HG03378 (cell line): ENCODE measurements around the gene ZNF521.
"Not testable (repeated sequence)": the region's sequence is repeated elsewhere in the genome, so short reads cannot be mapped to it uniquely, and the experiment has no call there.

Source experiments
- ATAC-seq: cut with Tn5 transposase; IDR thresholded peaks from one replicate; pipeline ENCODE4 v1.9.1; 2021; ENCODE audit warnings: mild to moderate bottlenecking, moderate library complexity; ENCODE audit not compliant: unreplicated experiment

The ZNF521 gene

DNA sequence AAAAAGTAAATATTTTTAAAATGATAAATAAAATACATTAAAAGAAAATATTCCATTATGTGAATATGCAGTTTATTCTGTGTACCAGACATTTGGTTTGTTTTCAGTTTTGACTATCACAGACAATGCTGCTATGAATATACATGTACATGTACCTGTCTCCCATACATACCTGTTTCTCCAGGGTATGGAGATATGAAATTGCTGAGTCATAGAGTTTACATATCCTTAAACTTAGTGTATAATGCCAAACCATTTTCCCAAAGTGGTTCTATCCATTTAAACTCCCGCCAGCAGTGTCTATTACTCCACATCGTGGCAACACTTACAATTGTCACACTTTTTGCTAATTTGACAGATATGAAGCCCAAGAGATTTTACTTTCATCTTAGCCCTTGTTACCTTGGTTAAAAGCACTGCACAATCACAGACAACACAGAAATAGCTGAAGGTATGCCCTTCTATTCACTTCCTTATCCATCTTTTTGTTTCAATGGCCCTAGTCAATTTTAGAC, 56.3 kb downstream of the ZNF521 start:
- ATAC-seq = no peak

DNA sequence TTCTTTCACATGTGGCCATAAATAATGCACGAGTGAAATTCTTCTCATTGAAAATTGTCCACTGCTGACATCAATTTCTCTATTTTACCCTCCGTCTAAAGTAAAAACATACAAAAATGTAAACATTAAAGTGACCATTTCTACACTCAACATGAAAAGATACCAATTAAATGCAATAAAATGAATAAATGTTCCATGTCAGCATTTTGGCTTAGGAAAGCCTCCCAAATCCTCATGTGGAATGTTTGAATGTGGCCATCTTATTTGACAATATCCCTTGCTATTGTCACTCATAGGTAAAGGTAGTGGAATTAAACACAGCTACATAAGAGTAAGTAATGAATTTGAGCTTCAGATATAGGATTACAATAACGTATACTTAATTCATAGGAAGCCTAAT, 60.8 kb downstream of the ZNF521 start:
- no peak for ATAC-seq

DNA sequence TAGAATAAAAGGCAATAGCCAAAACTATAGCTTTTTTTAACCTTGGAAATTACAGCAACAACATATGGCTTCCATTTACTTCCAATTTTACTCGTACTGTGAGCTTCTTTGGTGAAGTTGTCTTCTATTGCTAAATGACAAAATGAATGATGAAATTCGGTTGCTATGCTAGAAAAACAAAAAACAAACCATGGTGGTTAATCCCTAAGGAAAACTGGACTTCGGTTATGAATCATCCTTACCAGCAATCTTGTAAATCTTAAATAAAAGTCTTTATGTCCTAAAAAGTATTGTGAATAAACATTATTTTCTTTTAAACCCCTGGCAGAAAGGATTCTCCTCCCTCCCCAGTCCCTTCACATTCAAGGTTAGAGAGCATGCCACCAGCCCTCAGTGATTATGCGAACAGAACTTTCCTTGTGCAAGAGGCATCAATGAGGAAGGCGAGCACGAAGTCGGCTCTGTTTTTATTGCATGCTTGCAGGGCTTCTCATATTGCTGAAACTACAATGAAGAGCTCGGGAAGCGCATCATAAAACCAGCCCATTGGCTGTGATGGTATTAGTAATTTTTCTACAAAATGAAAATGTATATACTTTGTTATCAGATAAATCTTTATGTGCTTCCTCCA, 62.9 kb downstream of the ZNF521 start:
- no peak for ATAC-seq

DNA sequence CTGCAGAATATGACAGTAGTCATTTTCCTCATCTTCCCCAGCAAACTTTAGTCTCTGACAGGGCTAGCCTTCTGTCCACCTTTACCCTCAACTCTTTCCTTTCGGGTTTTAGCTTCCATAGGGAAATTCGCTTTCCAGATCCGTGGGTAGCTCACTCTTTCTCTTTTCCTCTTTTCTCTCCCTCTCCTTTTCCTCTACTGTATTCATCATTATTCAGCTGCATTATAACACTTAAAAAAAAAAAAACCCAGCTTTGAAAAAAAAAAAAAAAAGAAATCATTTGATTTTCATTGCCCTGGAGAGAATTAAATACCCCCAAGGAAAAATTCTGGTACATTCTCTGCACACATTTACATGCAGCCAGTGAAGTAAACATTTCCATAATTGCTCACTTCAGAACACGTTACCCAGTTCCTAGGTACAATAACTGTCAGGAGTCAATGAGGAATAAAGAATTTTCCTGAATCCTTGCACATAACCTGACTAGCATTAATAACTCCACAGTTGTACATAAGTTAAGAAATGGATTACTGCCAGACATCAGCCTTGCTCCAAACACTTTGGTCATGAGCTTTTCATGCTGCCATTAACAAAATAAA, 63.5 kb downstream of the ZNF521 start:
- no peak for ATAC-seq

DNA sequence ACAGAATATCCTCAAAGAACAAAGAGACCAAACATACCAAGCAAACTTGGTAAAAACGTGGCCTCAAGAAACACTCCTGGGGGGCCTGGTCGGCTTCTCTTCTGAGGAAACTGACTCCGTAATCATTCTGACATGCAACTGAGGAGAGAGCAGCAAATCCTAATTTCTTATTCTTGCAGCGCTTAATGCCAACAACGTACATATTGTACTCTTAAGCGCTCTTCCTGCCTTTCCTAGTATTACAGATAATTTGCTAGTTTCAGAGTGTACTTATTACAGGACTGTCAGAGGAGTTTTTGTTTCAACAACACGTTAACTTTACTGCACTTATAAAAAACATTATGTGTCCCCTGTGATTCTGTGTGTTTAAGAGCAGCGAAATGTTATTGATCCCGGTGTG, 64.9 kb downstream of the ZNF521 start:
- ATAC-seq = no peak

DNA sequence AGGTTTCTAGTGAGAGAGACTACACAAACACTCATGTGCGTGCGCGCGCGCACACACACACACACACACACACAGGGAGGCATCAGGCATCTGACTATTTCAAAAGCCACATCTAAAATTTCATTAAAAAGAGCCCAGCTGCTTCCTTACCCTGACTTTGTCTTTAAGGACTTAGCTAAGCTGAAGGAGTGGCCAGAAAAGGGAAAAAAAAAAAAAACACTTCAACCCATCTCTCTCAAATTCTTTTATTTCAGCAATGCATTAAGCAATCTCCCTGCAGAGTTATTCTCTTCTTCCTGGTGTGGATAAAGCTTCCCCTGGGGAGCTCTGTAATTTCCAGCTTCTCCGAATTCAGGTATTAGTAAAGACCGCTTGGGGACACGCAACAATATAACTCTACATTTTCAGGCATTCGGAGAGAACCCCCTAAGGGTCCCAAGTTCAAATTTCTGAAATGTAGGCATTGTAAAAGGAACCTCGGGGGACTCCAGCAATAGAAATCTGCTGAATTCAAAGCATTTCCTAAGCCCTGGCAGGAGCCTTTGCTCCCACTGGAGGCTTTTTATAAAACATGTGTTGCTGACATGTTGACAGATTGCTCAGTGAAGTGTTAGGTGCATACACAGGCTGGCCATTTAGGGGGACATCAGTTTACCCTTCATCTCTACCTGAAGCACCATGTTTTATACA, 67.0 kb downstream of the ZNF521 start:
- ATAC-seq = no peak

DNA sequence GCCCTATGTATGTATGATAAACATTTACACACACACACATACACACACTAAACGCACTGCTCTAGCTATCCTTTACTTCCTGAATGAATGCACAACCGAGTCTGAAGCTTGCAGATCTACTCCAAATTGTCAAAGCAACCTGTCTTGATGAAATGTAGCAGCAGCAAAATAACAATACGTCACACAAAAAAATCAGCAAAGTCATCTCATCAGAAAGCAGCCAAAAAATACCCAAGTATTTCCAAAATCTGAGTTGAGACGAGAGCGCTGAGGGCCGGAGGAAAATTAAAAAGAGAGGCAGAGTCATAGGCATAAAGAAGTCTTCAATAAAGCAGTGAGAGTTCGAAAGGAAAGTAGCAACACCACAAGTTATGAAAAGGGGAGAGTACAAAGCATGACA, 67.7 kb downstream of the ZNF521 start:
- ATAC-seq = no peak

DNA sequence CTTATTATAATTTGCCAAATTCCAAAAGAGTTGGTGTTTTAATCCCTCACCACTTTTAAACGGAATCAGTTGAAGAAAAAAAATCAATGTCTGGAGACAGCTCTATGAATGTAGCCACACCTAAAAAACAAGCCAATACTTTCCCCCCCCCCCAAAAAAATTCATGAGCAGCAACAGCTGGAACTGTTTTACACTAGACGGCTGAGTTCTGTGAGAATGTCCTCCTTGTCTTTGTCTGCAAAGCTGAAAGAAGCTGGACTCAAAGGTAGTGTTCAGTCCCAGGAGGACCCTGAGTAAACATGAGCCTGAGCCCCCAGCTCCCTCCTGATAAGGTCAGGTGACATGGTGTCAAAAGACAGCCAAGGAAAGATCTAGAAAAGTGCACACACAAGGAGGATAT, 68.2 kb downstream of the ZNF521 start:
- ATAC-seq = no peak

DNA sequence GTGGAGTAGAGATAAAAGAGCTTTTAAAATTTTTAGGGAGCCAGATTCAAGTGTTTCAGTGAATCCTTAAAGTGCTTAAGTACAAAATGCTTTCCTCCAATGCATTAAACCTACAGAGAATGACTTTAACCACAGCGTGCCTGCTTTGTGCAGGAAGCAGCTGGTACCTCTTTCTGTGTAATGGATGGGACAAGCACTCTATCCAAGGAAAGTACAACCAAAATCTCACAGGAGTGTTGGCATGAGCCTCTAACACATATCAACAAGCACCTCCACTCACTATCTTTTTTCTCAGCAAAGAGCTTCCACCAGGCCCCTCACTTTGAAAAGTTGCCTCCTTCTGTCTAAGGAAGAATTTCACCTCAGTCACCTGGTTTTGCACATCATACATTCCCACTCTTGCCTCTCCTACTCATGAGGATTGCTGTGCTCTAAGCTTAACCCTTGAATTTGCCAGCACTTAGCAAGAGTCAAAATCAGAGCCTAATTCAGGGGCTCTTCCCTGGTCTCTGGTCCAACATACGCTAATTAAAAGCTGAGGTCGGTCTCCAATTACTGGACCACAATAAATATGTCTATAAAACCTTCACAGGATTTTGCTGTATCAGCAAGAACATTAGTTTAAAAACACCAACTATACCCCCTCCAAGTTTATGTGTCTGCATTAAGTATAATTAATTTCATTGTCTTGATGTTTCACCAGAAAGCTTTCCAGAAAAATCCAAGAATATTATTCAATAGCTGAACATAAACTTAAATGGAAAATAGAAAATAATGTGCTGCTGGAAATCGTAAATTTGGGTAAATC, 68.9 kb downstream of the ZNF521 start:
- ATAC-seq = no peak

DNA sequence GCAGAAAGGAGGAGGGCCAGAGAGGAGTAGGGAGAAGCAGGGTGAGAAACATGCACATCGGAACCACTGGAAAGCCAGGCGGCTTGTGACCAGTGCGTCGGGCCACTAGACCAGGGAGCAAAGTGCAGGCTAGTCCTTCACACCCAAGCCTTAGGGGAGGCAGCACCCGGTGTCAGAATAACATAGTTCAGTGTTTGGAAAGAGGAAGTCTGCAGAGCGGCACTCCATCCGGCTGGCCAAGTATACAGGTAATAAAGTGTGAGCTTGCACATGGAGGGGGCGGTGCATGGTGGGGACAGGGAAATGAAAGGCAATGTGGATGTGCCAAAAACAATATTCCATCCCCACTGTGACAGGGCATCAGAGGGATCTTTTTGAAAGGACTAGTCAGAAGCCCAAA, 69.7 kb downstream of the ZNF521 start:
- ATAC-seq = no peak

DNA sequence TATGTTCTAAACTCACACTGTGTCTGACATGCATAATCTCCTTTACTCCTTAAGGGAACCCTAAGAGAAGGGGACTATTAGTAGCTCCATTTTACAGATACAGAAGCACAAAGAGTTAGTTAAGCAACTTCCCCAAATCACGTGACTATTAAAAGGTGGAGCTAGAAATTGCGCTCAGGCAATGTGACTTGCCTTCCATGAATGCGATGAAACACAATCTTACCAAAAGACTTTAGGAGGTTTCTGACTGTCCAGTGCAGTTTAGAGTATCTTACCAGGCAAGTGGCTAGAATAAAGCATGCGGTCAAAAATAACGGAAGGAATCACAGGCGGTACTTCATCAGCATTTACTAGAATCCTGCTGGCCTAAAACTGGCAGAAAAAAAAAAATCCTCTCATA, 70.4 kb downstream of the ZNF521 start:
- ATAC-seq = no peak

DNA sequence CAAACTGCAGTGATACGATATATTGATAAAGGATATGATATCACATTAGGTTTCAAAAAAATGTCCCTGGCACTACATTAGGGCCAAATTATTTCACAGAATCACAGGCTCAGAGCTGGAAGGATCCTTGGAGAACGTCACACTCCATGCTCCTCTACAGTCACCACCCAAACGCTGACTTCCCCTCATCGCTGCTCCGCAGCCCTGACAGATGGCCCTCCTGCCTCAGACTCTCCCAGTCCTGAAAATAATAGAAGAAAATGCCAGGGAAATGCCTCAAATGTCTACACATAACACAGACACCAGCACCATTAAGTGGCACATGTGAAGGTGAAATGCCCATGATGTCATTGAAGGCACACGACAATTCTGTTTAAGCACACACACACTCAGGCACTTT, 72.0 kb downstream of the ZNF521 start:
- no peak for ATAC-seq

DNA sequence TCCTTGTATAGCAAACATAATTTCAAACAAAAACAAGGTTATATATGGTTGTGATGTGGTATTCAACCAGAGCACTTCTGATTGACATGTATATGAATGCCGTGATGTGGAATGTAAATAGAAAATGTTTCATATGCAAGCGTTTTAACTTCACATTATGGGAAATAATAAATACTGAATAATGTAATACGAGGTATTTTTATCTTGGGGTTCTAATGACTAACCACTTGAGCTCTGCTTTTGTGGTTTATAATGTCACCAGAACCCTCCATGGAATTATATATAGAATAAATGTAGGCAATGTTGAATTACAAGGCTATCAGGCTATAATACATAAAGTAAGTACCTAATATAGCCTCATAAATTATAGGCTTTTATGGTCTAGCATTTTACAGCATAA, 72.4 kb downstream of the ZNF521 start:
- ATAC-seq = no peak

DNA sequence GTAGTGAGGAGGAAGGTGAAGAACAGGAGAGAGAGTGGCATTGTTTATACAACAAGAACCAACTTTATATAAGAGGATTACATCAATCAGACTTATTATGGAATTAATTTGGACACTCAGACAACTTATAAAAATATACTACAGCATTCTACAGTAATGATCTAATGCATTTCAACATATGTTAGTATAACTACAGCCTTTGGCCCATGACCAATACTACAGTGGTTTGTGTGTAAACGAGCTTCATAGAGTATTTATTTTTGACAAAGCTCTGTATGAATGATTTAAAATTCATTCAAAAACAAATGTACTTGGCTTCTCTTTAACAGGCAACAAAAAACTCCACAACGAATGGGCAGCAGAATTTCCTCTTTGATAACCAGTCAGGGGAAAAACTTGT, 72.8 kb downstream of the ZNF521 start:
- ATAC-seq = no peak

DNA sequence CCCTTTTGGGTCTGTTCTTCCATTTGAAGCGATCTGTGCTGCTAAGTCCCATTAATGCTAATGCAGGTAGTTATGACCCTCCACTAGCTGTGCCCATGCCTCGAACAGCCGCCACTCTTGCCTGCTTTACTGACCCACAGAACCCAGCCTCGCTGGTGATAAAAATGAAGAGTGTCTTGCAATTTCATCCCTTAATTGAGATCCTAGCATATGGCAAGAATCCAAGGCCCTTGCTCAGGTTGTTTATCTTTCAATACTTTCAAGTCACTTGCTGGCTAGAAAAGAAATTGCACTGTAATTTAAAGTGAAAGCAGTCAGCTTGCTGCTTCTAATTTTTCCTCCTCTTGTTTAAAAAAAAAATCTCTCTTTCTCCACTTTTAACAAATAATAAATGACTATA, 73.6 kb downstream of the ZNF521 start:
- ATAC-seq = no peak

DNA sequence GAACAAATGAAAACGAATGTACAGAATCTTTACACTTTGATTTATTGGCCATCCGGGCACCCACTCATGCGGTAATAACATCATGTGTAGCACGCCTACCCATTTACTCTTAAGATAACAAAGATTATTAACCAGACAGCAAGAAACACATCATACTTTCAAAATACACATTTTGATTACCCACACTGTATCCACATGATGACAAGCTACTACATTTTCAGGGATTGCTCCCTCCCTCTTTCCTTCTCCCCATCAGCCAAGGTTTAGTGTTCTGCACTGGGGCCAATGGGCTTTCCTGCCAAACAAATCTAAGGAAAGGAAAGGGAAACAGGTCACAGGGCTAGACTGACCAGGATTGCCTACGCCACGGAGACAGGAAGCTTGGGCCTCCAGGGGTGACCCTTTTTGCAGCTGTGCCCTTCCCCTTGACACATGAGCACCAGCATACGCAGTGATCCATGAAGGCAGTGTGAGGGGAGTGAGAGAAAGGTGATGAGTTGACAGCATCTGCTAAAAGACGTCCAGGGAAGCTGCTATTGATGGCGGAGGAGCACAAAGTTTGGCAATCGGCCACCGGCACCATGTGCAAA, 76.5 kb downstream of the ZNF521 start:
- no peak for ATAC-seq

DNA sequence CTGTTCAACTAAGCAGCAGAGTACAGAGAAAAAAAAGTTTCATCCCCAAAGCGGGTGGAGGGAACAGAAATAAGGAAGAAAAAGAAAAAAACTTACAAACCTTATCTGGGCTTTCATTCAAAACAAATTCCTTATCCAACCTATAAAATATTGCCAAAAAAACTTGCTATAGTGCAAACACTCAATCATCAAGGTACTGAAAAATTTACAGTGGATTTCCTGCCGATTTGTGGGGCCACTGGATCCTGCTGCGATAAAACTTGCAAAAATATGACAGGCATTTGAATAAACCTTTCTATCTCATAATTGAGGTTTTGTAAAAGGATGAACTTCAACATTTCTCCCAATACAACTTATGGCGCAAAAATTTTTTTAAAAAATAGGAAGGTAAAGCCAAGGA, 77.0 kb downstream of the ZNF521 start:
- no peak for ATAC-seq

DNA sequence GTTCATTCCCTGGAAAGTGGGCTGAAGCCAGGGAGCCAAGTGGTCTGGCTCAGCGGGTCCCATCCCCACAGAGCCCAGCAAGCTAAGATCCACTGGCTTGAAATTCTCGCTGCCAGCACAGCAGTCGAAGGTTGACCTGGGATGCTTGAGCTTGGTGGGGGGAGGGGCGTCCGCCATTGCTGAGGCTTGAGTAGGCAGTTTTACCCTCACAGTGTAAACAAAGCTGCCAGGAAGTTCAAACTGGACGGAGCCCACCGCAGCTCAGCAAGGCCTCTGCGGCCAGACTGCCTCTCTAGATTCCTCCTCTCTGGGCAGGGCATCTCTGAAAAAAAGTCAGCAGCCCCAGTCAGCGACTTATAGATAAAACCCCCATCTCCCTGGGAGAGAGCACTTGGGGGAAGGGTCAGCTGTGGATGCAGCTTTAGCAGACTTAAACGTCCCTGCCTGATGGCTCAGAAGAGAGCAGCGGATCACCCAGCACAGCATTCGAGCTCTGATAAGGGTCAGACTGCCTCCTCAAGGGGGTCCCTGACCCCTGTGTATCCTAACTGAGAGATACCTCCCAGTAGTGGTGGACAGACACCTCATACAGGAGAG, 84.9 kb downstream of the ZNF521 start:
- not testable (repeated sequence) for ATAC-seq

DNA sequence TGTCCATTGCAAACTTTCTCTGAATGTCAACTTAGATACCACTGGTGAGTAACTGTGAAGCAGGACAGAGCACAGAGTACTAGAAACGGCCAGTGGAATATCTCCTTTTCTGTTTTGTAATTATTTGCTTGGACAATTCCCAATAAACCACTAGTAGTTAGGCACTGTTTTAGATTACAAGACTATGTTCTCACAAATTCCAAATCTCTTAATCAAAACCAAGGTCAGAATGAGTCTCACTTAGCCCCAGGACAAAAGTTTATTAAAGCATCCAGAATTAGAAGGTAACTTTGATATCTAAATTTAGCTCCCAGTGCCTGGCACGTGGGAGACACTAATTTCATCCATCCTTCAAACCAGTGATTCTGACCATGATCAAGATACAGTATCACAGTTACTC, 89.0 kb downstream of the ZNF521 start:
- ATAC-seq = no peak

DNA sequence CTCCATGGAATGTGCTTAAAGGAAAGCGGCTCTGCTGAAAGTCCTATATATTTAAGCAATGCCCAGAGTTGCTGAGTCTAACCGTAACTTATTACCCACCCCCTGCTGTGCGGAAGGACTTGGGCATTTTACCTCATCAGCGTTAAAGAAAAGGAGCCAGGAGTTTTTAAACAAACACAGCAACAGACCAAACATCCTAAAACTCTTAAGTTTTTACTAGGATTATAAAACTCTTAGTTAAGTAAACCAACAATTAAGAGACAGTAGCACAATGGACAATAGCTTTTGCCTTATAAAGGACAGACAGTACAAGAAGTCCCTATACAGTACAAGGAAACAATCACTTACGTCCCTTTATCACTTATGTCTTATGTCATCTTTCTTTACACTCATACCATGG, 90.2 kb downstream of the ZNF521 start:
- ATAC-seq = no peak

DNA sequence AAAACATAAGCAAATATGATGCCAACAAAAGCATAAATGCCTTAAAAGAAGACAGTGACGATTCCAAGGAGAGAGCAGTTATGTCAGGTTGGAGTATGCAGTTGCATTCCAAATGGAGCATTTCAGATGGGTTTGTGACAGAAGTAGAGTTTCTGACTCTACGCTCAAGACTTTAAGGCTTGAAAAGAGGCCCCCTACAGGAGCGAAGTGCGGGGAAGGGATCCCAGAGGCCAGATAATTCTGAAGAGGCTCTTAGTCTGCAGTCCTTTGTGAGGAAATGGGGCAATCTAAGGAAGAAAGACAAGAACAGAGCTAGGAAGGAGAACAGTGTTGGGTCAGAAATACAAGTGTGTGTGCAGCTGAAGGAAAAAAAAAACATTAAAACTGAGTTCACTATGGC, 95.5 kb downstream of the ZNF521 start:
- no peak for ATAC-seq
